Breast epithelium (tissue), 4 donors: ENCODE results near the gene LRRIQ4. TPM values are rescaled to one million over a fixed set of nuclear protein-coding genes. Genes with fewer than 3 reads are reported as not detected.
A peak's percentile ranks its signal among the peaks of the same experiment; 100 is the strongest.

Experiments
- DNase-seq, 2 donors: peaks; one replicate each; pipeline ENCODE4 v3.0.0-alpha.2; 2019; ENCODE audit warnings: low spot score in 2 of 2
- H3K27ac ChIP-seq, 2 donors: fragments of 200-600 bp; sonication (generic) in 1 of 2; one replicate each; pipeline ENCODE4 v1.5.1; 2016 to 2019; ENCODE audit warnings: mild to moderate bottlenecking in 1 of 2
- H3K27me3 ChIP-seq, 2 donors: fragments of 200-600 bp; sonication (generic) in 1 of 2; one replicate each; pipeline versions ENCODE4 v1.5.1 to v1.6.0; 2017 to 2019; ENCODE audit warnings: control low read depth in 1 of 2, mild to moderate bottlenecking in 1 of 2
- H3K36me3 ChIP-seq: fragments of 200-600 bp; one replicate; pipeline ENCODE4 v1.5.1; 2019
- H3K4me1 ChIP-seq, 2 donors: fragments of 200-600 bp; sonication (generic); one replicate each; pipeline ENCODE4 v1.5.1; 2016 to 2019; ENCODE audit warnings: control low read depth in 1 of 2
- H3K4me3 ChIP-seq, 3 donors: fragments of 200-600 bp; sonication (generic); 1 replicate in 2 of 3; 2 replicates in 1 of 3; pipeline ENCODE4 v1.5.1; 2016 to 2019; ENCODE audit warnings: mild to moderate bottlenecking in 3 of 3, moderate library complexity in 2 of 3
- H3K9me3 ChIP-seq, 2 donors: fragments of 200-600 bp; sonication (generic) in 1 of 2; one replicate each; pipeline ENCODE4 v1.5.1; 2016 to 2019; ENCODE audit warnings: control low read depth in 1 of 2
- CTCF ChIP-seq, 3 donors: fragments of 450-650 bp; IDR thresholded peaks; one replicate each; pipeline ENCODE4 v1.5.1; 2016 to 2017; ENCODE audit warnings: antibody characterized with exemption in 3 of 3, mild to moderate bottlenecking in 3 of 3, moderate library complexity in 3 of 3
- POLR2A ChIP-seq: fragments of 450-650 bp; IDR thresholded peaks from one replicate; pipeline ENCODE4 v1.6.1; 2016; ENCODE audit warnings: antibody characterized with exemption, mild to moderate bottlenecking, moderate library complexity
- POLR2AphosphoS5 ChIP-seq, 3 donors: sonication (generic); formaldehyde crosslinking; IDR thresholded peaks; one replicate each; pipeline ENCODE4 v1.6.1; 2017; ENCODE audit warnings: antibody characterized with exemption in 3 of 3
- intact Hi-C: fragments of 100-400 bp; cut with DNase I; formaldehyde crosslinking; loops from one replicate; pipeline ENCODE4 v1.15.1; 2023; ENCODE audit warnings: low total_unique reads
- total RNA-seq, 3 donors: library from RNA; depleted of rRNA; stranded (reverse); fragments of >200 nt; gene quantifications; one replicate each; pipeline ENCODE4 v1.1.0, GENCODE V29; 2016

LRRIQ4 gene
- under 1 TPM in 1 of 3 donors, not detected in 2; 0.15 TPM for total RNA-seq

GRCh38 chr3:169812332-169813235, at the start of gene LRRIQ4, which contains the start of gene LRRC34:
LRRIQ4 (plus strand) TSS chr3:169812870; CDS start chr3:169821922, 9,052 bp downstream.
LRRC34 (minus strand) TSS chr3:169812904; CDS start chr3:169812548, 356 bp downstream.
- peak within 1 kb of the TSS; percentile 42 to 78 for H3K27ac ChIP-seq
- H3K36me3 ChIP-seq: no peaks in the 10 kb centered on the region
- H3K9me3 ChIP-seq: peaks cover 0 to 12% of the 10 kb centered on the region in 2 donors
- TF ChIP-seq CTCF (IDR thresholded peaks at IDR 0.05) (peak in 1 of 3 donors; percentile 22), POLR2AphosphoS5 (IDR thresholded peaks at IDR 0.05) (no peak)
- no peaks in the 10 kb centered on the region for H3K27me3 ChIP-seq
- H3K4me1 ChIP-seq: no peaks in the 10 kb centered on the region
- intact Hi-C loops: no loop called here
- H3K4me3 ChIP-seq: peak within 1 kb of the TSS; percentile 65 to 76 (median 74)
- peak; percentile 32 to 59 for DNase-seq

GRCh38 chr3:169764312-169764881, 48.3 kb upstream of the LRRIQ4 start:
- peak overlapping the region; percentile 96 to 99 for H3K27ac ChIP-seq
- H3K27me3 ChIP-seq: no peaks in the 10 kb centered on the region
- H3K4me1 ChIP-seq: peaks cover 0 to 3% of the 10 kb centered on the region in 2 donors
- intact Hi-C loops: loop anchor here (5.0 kb wide), 1 partner anchor 1907 kb away; no protein-coding TSS in a partner anchor
- DNase-seq: peak; percentile 59 to 67
- no peak for TF ChIP-seq CTCF (IDR thresholded peaks at IDR 0.05)
- peak in 1 of 3 donors; percentile 42 for TF ChIP-seq POLR2AphosphoS5 (IDR thresholded peaks at IDR 0.05)
- peaks cover 0 to 4% of the 10 kb centered on the region in 2 donors for H3K9me3 ChIP-seq
- no peaks in the 10 kb centered on the region for H3K36me3 ChIP-seq
- peak overlapping the region; percentile 64 to 98 (median 87) for H3K4me3 ChIP-seq

GRCh38 chr3:169764882-169765612, 47.6 kb upstream of the LRRIQ4 start, which contains the start of gene TERC:
TERC (minus strand) TSS chr3:169765060.
- peaks cover 0 to 3% of the 10 kb centered on the region in 2 donors for H3K4me1 ChIP-seq
- H3K4me3 ChIP-seq: peak within 1 kb of the TSS; percentile 64 to 98 (median 87)
- H3K27me3 ChIP-seq: no peaks in the 10 kb centered on the region
- TF ChIP-seq POLR2A (peak; percentile 98), POLR2AphosphoS5 (IDR thresholded peaks at IDR 0.05) (peak; percentile 94 to 97 (median 95)), CTCF (IDR thresholded peaks at IDR 0.05) (peak in 2 of 3 donors; percentile 7 to 18)
- peaks cover 0 to 4% of the 10 kb centered on the region in 2 donors for H3K9me3 ChIP-seq
- intact Hi-C loops: loop anchor here (5.0 kb wide), 1 partner anchor 1908 kb away; no protein-coding TSS in a partner anchor
- no peaks in the 10 kb centered on the region for H3K36me3 ChIP-seq
- DNase-seq: peak; percentile 92 to 94
- H3K27ac ChIP-seq: peak within 1 kb of the TSS; percentile 96 to 99

- intact Hi-C loops: no loop called here
- TF ChIP-seq POLR2A (no peak), CTCF (IDR thresholded peaks at IDR 0.05) (peak in 1 of 3 donors; percentile 12), POLR2AphosphoS5 (IDR thresholded peaks at IDR 0.05) (peak in 2 of 3 donors; percentile 21 to 39)
These were observed 43.1 kb upstream of the LRRIQ4 start, which contains the start of gene ACTRT3 for GRCh38 chr3:169769287-169770181. ACTRT3 (minus strand) TSS chr3:169769561; CDS start chr3:169769520, 41 bp downstream.

More at GRCh38 chr3:169769287-169770181, 43.1 kb upstream of the LRRIQ4 start, which contains the start of gene ACTRT3:
- peaks cover 3 to 6% of the 10 kb centered on the region in 2 donors for H3K4me1 ChIP-seq
- H3K9me3 ChIP-seq: peaks cover 0 to 4% of the 10 kb centered on the region in 2 donors
- peak; percentile 29 to 63 for DNase-seq
- H3K27ac ChIP-seq: peak within 1 kb of the TSS; percentile 90 to 96
- H3K36me3 ChIP-seq: no peaks in the 10 kb centered on the region
- H3K27me3 ChIP-seq: no peaks in the 10 kb centered on the region
- peak within 1 kb of the TSS; percentile 54 to 92 (median 75) for H3K4me3 ChIP-seq
